Fibroblast of skin of right biceps (primary cell): ENCODE results near the gene NUAK1.
"Not testable (repeated sequence)": the region's sequence is repeated elsewhere in the genome, so short reads cannot be mapped to it uniquely, and the experiment has no call there.

Experiments
- DNase-seq: peaks from one replicate; pipeline ENCODE4 v3.0.0-alpha.2; 2013

NUAK1 gene

DNA sequence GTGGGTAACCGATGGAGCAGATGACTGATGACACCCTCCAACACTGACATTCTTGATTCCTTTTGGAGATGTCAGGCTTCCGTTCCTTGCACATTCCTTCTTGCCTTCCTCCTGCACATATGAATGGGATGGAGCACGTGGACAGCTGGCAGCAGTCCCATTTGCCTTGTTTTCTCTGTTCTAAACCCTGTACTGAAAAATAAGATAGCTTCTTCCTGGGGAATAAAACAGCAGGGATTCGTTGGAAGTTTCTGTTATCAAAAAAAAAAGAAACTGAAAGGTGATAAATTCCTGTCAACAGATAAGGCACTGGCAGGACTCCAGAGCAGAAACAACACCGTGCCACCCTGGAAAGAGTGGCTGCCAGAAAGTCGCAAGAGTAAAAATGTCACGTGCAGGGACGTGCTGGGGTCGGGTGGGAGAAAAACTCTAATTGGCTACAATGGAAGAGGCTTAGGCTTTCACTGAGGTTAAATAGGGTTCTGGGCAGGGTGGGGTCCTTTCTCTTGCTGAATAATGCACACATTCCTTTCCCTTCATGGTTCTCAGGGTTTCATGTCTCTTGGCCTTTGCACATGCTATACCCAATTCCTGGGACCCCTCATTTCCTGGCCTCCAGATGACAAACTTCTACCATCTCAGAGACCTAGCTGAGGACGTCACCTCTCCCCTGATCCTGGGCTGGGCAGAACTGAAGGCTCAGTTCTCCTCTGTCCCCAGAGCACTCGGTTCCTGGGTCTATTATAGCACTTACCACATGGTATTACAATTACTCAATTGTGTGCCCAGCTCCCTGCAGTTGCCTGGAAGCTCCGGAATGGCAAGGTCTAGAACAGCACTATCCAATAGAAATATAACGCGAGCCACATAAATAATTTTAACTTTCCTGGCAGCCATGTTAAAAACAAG lies 7.0 kb upstream of the NUAK1 start:
- peak; percentile 71 for DNase-seq

DNA sequence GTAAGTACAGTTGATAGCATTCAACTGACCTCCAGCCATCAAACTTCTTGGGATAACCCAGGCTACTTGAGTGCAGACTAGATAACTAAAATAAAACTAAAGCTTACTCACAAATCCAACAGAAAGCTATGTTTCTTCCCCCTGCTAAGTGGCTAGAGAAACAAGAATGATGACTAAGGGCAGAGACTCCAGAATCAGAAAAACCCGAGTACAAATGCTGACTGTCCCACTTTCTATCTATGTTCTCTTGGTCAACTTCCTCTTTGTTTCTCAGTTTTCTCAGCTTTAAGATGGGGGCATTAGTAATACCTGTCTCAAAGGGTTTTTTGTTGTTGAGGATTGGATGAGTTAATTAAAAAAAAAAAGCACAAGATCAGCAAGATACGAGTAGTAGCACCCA lies 6.1 kb upstream of the NUAK1 start:
- peak; percentile 62 for DNase-seq

DNA sequence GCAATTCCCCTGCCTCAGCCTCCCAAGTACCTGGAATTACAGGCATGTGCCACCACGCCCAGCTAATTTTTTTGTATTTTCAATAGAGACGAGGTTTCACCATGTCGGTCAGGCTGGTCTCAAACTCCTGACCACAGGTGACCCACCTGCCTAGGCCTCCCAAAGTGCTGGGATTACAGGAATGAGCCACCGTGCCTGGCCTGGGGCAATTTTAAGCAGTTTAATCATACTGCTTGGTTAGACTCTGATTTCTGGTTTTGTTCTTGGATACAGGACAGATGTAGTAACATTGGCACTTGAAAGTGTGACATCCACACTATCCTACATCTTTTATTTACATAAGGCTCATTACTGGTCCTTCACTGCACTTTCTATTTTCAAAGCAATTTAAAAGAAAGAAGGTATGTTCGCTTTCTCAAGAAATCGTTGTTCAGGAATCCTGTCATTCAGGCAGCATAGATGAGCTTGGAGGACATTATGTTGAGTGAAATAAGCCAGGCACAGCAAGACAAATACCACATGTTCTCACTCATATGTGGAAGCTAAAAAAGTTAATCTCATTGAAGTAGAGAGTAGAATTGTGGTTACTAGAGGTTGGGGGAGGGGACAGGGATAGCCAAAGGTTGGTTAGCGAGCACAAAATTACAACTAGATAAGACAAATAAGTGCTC lies 4.0 kb upstream of the NUAK1 start:
- DNase-seq = no peak

GRCh38 chr12:106141920-106142319 lies 3.2 kb upstream of the NUAK1 start:
- not testable (repeated sequence) for DNase-seq

DNA sequence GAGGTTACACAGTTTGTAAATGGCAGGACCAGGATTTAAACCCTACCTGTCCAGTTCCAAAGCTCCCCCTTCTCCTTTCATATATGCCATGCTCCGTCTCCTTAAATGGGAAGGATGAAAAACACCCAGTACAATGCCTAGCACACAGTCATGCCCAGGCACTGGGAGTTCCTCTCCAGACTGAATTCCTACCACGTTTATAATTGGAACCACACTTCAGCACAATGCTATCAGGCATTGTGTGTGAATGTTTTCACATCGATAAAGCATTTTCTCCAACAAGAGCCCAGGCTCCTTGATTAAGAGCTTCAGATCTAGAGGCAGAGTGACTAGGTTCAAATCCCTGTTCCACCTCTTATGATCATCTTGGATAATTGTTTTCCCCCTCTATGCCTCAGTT lies 2.7 kb upstream of the NUAK1 start:
- peak; percentile 55 for DNase-seq

GRCh38 chr12:106141003-106141402 lies 2.2 kb upstream of the NUAK1 start:
- no peak for DNase-seq

GRCh38 chr12:106140223-106140986 lies 1.7 kb upstream of the NUAK1 start:
- DNase-seq = no peak

GRCh38 chr12:106139422-106140171 lies 843 bp upstream of the NUAK1 start:
- DNase-seq = peak; percentile 87

- DNase-seq = no peak
Observed at GRCh38 chr12:106138357-106138632, 459 bp downstream of the NUAK1 start.

DNA sequence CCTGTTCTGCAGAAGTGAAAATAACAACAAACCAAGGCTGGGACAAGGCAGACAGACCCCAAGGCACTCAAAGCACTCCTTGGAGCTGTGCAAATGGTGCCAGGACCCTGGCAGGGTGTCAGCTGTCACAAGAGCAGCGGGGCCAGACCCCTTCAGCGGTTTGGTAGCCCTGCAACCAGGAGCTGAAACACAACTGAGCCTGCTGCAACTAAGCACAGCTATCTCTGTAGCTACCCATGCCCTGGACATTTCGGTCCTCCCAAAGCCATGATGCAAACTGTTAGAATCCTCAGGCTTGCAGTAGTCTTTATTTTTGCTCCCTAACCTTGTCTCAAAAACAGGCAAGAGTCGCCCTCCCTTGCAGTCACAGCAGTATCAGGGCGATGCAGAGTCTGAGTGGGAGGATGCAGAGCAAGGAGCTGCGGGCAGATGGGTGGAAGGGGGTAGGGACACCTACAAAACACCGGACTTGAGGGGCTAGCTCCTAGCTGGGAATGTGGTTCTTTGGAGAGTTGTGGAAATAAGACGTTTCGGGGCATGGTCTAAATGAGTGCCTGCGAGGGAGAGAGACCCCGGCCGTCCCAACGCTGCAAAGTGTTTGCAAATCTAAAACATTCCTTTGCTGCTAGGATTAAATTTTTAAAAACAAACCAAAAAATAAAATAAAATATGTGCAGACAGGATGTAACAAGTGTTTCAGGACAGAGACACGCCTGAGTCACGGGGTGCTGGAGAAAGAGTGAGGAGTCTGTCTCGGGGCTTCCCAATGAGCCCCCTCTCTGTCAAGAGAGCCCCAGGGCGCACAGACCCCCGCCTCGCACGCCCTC lies 1.0 kb downstream of the NUAK1 start:
- DNase-seq = no peak

- DNase-seq = peak; percentile 93
Observed at GRCh38 chr12:106136263-106136662, 2.5 kb downstream of the NUAK1 start.

DNA sequence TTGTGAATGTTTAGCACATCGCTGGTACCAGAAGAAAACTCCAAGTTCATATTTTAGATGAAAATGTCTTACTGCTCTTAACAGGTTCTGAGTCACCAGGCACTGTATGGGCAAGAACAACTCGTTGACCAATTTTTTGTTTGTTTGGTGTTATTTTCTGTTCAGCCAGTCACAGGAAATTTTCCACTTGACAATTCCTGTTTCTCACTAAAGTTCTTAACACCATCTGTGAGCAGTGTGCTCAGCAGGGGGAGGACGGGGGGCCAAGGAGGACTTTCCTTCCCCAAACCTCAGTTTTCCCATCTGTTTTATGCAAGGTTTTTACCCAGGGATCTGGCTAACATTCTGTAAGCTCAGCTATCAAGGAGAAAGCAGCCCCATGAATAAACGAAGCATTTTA lies 3.0 kb downstream of the NUAK1 start:
- DNase-seq = no peak

DNA sequence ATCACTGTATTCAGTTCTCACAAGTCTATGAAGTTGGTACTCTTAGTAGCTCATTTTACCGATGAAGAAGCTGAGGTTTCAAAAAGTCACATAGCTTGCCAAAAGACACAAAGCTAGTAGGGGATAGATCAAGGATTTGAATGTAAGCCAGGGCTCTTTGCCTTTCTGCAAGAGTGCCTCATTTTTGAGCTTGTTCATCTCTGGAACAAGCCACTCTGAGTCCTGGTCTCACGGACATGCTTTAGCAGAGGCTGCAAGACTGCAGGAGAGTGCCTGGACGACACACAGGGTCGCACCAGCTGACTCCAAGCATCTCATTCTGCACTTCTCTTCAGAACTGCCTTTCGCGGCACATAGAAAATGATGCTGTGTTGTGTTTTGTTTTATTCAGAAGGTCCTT lies 3.7 kb downstream of the NUAK1 start:
- peak; percentile 76 for DNase-seq

GRCh38 chr12:106134294-106134949 lies 4.3 kb downstream of the NUAK1 start:
- no peak for DNase-seq

DNA sequence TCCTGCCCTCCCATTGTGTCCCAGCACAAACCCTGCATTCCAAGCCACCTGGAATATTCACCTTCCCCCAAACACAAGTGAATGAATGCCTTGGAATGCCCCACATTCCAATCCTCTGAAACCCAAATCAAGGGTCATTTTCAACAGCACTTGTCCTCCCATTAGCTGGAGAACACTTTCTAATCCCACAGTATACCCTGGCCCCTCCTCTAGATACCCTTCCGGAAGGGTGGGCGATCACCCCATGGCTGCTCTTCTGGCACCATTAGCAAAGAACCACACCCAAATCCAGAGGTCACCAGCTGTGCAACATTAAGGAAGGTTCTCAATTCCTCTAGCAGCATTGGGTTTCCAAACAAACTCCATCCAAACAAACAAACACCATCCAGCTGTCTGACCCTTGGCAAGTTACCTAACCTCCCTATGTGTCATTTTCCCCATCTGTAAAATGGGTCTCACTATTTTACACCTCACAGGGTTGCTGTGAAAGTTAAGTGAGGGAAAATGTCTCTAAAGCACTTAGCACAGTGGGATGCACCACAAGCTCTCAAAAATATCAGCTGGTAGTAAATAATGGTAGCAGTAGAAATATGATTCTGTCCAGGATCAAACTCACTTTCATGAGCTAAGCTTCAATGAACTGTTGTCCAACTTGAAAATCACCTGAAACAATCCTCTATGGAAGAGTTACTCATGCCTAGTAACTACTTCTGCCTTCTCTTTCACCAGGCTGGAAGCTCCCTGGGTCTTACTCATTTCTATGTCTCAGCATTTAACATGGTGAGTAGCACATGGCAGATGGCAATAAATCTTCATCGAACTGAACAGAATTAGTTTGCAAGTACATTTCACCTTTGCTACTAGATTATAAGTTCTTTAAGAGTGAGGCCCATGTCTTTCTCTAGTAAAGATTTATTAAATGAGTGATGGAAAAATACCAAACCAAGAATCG lies 5.3 kb downstream of the NUAK1 start:
- peak; percentile 70 for DNase-seq

DNA sequence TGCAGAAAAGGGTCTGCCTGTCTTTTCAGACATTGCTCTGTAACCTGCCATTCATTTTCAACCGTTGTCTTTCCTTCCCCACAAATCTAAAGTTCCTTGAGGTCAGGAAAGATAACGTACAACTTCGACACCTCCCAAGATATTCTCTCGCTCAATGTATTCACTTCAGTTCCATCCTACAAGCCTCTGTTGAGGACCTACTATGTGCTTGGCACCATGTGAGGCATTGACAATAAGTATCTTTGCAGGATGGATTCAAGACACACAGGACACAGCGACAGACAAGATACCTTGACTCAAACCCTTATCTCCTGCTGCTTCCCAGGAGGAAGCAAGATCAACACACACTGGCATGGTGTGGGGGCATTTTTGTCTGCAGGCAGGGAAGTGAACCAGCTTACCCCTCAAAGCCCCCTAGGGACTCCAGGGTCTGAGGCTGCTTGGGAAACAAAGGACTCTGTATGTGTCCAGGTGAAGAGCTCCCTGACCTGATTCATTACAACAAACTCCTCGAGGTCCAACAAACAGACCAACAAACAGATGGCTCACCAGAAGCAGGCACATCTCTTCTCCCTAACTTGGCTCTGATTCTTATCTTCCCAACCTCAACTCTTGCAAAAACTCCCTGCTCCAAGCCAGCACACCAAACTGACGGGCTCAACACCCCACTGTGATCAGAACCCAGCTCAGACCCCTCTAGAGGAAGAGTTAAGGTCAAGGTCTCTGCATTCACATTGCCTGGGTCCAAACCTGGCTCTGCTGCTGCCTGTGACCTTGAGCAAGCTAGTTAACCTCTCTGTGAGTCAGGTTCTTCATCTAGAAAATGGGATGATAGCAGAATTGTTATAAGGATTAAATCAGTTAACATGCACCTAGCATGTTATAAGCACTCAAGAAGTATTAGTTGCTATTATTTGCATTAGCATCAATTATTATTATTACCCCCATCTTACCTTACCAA lies 6.3 kb downstream of the NUAK1 start:
- DNase-seq = no peak

DNA sequence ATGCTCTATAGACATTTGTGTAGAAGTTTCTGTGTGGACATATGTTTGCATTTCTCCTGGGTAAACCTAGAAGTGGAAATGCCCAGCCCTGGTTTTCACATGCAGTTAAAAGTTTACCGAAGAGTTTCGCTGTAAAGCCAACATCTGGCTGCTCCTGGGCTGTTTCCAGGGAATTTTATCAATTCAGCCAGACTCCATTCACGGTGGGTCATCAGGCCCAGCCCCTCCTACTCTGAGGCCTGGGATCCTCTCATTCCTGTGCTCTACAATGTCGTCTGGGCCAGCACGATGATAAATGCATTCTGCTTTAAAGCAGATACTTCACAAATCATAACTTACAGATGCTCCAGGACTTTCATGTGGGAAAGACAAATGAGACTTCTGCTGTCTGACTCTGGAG lies 7.1 kb downstream of the NUAK1 start:
- peak; percentile 84 for DNase-seq

DNA sequence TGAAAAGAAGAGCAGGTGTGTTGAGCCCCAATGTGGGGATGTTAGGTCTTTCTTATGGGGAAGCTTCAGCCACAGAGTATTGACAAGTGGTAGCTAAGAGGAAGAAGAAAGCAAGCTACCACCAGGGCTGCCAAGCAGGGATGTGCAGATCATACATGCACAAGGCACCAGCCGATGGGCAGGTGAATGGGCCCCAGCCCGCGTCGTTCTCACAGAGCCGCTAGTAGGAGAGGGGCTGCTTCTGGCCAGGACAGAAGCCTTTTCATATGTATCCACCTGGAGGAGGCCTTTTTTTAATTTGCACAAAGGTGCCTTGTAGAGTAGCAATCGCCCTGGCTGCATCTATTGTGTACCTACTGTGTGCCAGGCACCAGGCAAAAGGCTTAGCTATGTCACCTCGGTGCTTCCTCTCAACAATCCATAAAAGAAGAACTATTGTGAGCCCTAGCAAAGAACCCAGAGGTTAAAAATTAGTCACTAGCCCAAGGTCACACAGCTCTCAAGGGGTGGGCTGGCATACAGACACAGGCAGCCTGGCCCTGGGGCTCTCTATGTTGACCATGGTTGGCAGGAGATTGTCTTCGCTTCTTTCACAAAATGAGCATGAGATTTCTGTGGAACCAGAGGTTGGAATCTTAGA lies 8.2 kb downstream of the NUAK1 start:
- DNase-seq = no peak
